WTC11 (cell line): ENCODE measurements around the gene DPYSL3.

Experiments used
- ATF2 ChIP-seq: sonication (generic); formaldehyde crosslinking; IDR thresholded peaks from 2 replicates; pipeline ENCODE4 v1.8.1; 2022; ENCODE audit warnings: low read depth, missing genetic modification reagents, borderline replicate concordance
- CREB1 ChIP-seq: sonication (generic); formaldehyde crosslinking; IDR thresholded peaks from 2 replicates; pipeline ENCODE4 v1.8.0; 2023; ENCODE audit warnings: mild to moderate bottlenecking, missing genetic modification reagents
- CTCF ChIP-seq: fragments of 200-600 bp; IDR thresholded peaks from 2 replicates; pipeline ENCODE4 v1.8.0; 2022; ENCODE audit warnings: antibody characterized with exemption
- E2F1 ChIP-seq: sonication (generic); formaldehyde crosslinking; IDR thresholded peaks from 2 replicates; pipeline ENCODE4 v1.8.0; 2022; ENCODE audit warnings: mild to moderate bottlenecking, missing genetic modification reagents
- ESRRA ChIP-seq: sonication (generic); formaldehyde crosslinking; IDR thresholded peaks from 2 replicates; pipeline ENCODE4 v1.8.1; 2022; ENCODE audit warnings: mild to moderate bottlenecking, missing genetic modification reagents, borderline replicate concordance
- GABPB1 ChIP-seq: sonication (generic); formaldehyde crosslinking; IDR thresholded peaks from 2 replicates; pipeline ENCODE4 v1.8.1; 2023; ENCODE audit warnings: mild to moderate bottlenecking, missing genetic modification reagents
- JUN ChIP-seq: sonication (generic); formaldehyde crosslinking; IDR thresholded peaks from 2 replicates; pipeline ENCODE4 v1.8.0; 2023; ENCODE audit warnings: mild to moderate bottlenecking, missing genetic modification reagents
- MAX ChIP-seq: sonication (generic); formaldehyde crosslinking; IDR thresholded peaks from 2 replicates; pipeline ENCODE4 v1.8.0; 2022; ENCODE audit warnings: mild to moderate bottlenecking, missing genetic modification reagents
- NFE2L1 ChIP-seq: sonication (generic); formaldehyde crosslinking; IDR thresholded peaks from 2 replicates; pipeline ENCODE4 v1.8.1; 2023; ENCODE audit warnings: missing genetic modification reagents
- NR3C1 ChIP-seq: sonication (generic); formaldehyde crosslinking; conservative IDR thresholded peaks from 2 replicates; pipeline ENCODE4 v1.8.1; 2023; ENCODE audit warnings: low read depth, mild to moderate bottlenecking, missing genetic modification reagents
- PRRX2 ChIP-seq: fragments of 250-450 bp; sonication (Bioruptor Pico); IDR thresholded peaks from 2 replicates; pipeline ENCODE4 v1.8.0; 2021; ENCODE audit warnings: mild to moderate bottlenecking
- SMAD3 ChIP-seq: sonication (generic); formaldehyde crosslinking; IDR thresholded peaks from 2 replicates; pipeline ENCODE4 v1.8.0; 2022; ENCODE audit warnings: missing genetic modification reagents, mild to moderate bottlenecking, borderline replicate concordance
- ZNF121 ChIP-seq: sonication (generic); formaldehyde crosslinking; IDR thresholded peaks from 2 replicates; pipeline ENCODE4 v1.8.0; 2023; ENCODE audit warnings: missing genetic modification reagents
- ZNF512 ChIP-seq: sonication (generic); formaldehyde crosslinking; IDR thresholded peaks from 2 replicates; pipeline ENCODE4 v1.8.1; 2022; ENCODE audit warnings: missing genetic modification reagents, borderline replicate concordance

GRCh38 chr5:147407094-147407681 is 102.7 kb downstream of the DPYSL3 start:
- no peak for TF ChIP-seq CTCF
- TF ChIP-seq E2F1 (CRISPR knock-in tag), result no peak
- no peak for TF ChIP-seq ATF2 (CRISPR knock-in tag)
- TF ChIP-seq NR3C1, result no peak
- TF ChIP-seq NFE2L1 (CRISPR knock-in tag), result no peak
- TF ChIP-seq MAX (CRISPR knock-in tag), result no peak
- TF ChIP-seq SMAD3 (CRISPR knock-in tag), result no peak
- no peak for TF ChIP-seq PRRX2 (CRISPR knock-in tag)
- TF ChIP-seq ESRRA (CRISPR knock-in tag), result no peak
- no peak for TF ChIP-seq ZNF121 (CRISPR knock-in tag)
- no peak for TF ChIP-seq CREB1
- no peak for TF ChIP-seq JUN (CRISPR knock-in tag)
- no peak for TF ChIP-seq ZNF512
- TF ChIP-seq GABPB1 (CRISPR knock-in tag), result no peak
